Heart right ventricle (tissue), 16 donors: ENCODE measurements around the gene SLC51A. TPM values are rescaled to one million over a fixed set of nuclear protein-coding genes. Genes with fewer than 3 reads are reported as not detected.
"Not testable (repeated sequence)": the region's sequence is repeated elsewhere in the genome, so short reads cannot be mapped to it uniquely, and the experiment has no call there.

ENCODE experiments used
- ATAC-seq, 8 donors: fragments of 200-7000 bp; cut with Tn5 transposase; one replicate each; pipeline ENCODE4 v1.9.1; 2020; ENCODE audit warnings: mild to moderate bottlenecking in 8 of 8, moderate library complexity in 8 of 8, moderate number of reproducible peaks in 1 of 8
- DNase-seq, 2 donors: peaks; one replicate each; pipeline ENCODE4 v3.0.0-alpha.2; 2020
- H3K27ac ChIP-seq, 10 donors: fragments of 200-600 bp; sonication (generic) in 2 of 10; one replicate each; pipeline versions ENCODE4 v1.5.0 to v1.8.0; 2020 to 2022; ENCODE audit warnings: mild to moderate bottlenecking in 3 of 10
- H3K27me3 ChIP-seq, 7 donors: fragments of 200-600 bp; one replicate each; pipeline ENCODE4 v1.8.0; 2021 to 2022; ENCODE audit warnings: mild to moderate bottlenecking in 2 of 7
- H3K36me3 ChIP-seq, 9 donors: fragments of 200-600 bp; sonication (generic) in 1 of 9; one replicate each; pipeline versions ENCODE4 v1.5.0 to v1.8.0; 2020 to 2022; ENCODE audit warnings: mild to moderate bottlenecking in 2 of 9
- H3K4me1 ChIP-seq, 9 donors: fragments of 200-600 bp; sonication (generic) in 1 of 9; one replicate each; pipeline versions ENCODE4 v1.5.0 to v1.8.0; 2020 to 2022; ENCODE audit warnings: mild to moderate bottlenecking in 4 of 9
- H3K4me3 ChIP-seq, 10 donors: fragments of 200-600 bp; sonication (generic) in 2 of 10; one replicate each; pipeline versions ENCODE4 v1.5.0 to v1.8.0; 2020 to 2022; ENCODE audit warnings: mild to moderate bottlenecking in 7 of 10, moderate library complexity in 2 of 10
- H3K9me3 ChIP-seq, 11 donors: fragments of 200-600 bp in 10 of 11; sonication (generic) in 2 of 11; one replicate each; pipeline versions ENCODE4 v1.5.0 to v1.8.0; 2013 to 2022; ENCODE audit warnings: mild to moderate bottlenecking in 2 of 11, control low read depth in 1 of 11, moderate library complexity in 1 of 11
- CTCF ChIP-seq, 9 donors: fragments of 200-600 bp; sonication (generic) in 2 of 9; IDR thresholded peaks; one replicate each; pipeline versions ENCODE4 v1.5.0 to v1.8.0; 2021 to 2022; ENCODE audit warnings: antibody characterized with exemption in 9 of 9, mild to moderate bottlenecking in 5 of 9, moderate library complexity in 1 of 9
- WGBS, 2 donors: extraction: QIAGEN DNeasy Blood & Tissue Kit; methylation state at CpG; one replicate each; pipeline ENCODE4 v1.1.7; 2013; ENCODE audit warnings: inconsistent platforms in 1 of 2; 5-methylcytosine and 5-hydroxymethylcytosine counted together
- intact Hi-C, 10 donors: fragments of 100-400 bp; cut with DNase I; formaldehyde crosslinking; loops; one replicate each; pipeline versions ENCODE4 v1.11.1 to v1.14.2; 2022
- polyA plus RNA-seq, 2 donors: library from polyadenylated mRNA; stranded (reverse); fragments of 200-250 nt; gene quantifications; one replicate each; pipeline ENCODE4 v1.2.3, GENCODE V29; 2013
- total RNA-seq, 10 donors: library from RNA; stranded (reverse); fragmentation: NEBNext Ultra II Directional in 3 of 10; extraction: Animal tissue kit (Norgen Biotek cat#: 25700) in 3 of 10; gene quantifications; one replicate each; pipeline versions ENCODE4 v1.2.1 to v1.2.4, GENCODE V29; 2021 to 2023
- donor health status: Arrhythmogenic right ventricular cardiomyopathy.
- donor health status: ischemic (EF 13 %, LVEDD 7.1; RV severe dilation, severe dysfunction).
- donor health status: healthy with polysubstance abuse.
- donor health status: DM: no; HTN: yes; CAD: no.
- donor health status: DM: no; HTN: no; CAD: no.
- donor health status: ischemic (EF 25% LVEDD 6.9; RV normal size, moderate dysfunction).
- donor health status: ischemic (EF 25% LVEDD 5.7; RV mildly dilated, moderate dysfunction).
- donor health status: healthy.
- donor health status: DM: yes; HTN: yes; CAD: no.
- donor health status: Ischemic cardiomyopathy.
- donor health status: ischemic (EF 35%, LVEDD 5.7; RV mildly dilated, moderate dysfunction).
- donor health status: nonischemic (EF 11% LVEDD 7.7; RV severe dilation, severe dysfunction).
- donor health status: DM: yes; HTN: yes; CAD: no.
- donor health status: PGD.
- donor health status: ischemic (EF 29% LVEDD 5.4; RV normal size, mild dysfunction).
- donor health status: nonischemic (EF 23%, LVEDD 6.1; RV moderate dilation, normal function).

The SLC51A gene
- total and polyA plus RNA-seq, 12 donors, result 0.23 to 1.0 (median 0.52) TPM; not detected in 7

- Histone ChIP-seq H3K9me3 (no peaks in the 10 kb centered on the region), H3K4me1 (peaks cover 0 to 29% (median 0%) of the 10 kb centered on the region in 9 donors), H3K4me3 (no peak overlapping the region), H3K27ac (peak overlapping the region in 1 of 10 donors; percentile 60), H3K36me3 (no peaks in the 10 kb centered on the region), H3K27me3 (no peaks in the 10 kb centered on the region)
- intact Hi-C loops, result no loop called here
- no peak for TF ChIP-seq CTCF (IDR thresholded peaks at IDR 0.05)
- 80 to 85% methylated on average over 10 of the region's 10 CpGs for WGBS, 2 donors
- no peak for DNase-seq
- ATAC-seq, result no peak
Measured at GRCh38 chr3:196181127-196181546, 35.2 kb upstream of the SLC51A start.

GRCh38 chr3:196184169-196184432 is 32.2 kb upstream of the SLC51A start:
- intact Hi-C loops, H3K4me3 ChIP-seq, H3K36me3 ChIP-seq, ATAC-seq, H3K27ac ChIP-seq, H3K27me3 ChIP-seq, H3K9me3 ChIP-seq, DNase-seq: not testable (repeated sequence)
- H3K4me1 ChIP-seq, result peaks cover 0 to 34% (median 7%) of the 10 kb centered on the region in 9 donors
- 86 to 95% methylated on average over 4 of the region's 4 CpGs for WGBS, 2 donors

- no peaks in the 10 kb centered on the region for H3K36me3 ChIP-seq
- intact Hi-C loops, result no loop called here
- H3K4me1 ChIP-seq, result peaks cover 0 to 26% (median 7%) of the 10 kb centered on the region in 9 donors
- no peaks in the 10 kb centered on the region for H3K27me3 ChIP-seq
- no peak for TF ChIP-seq CTCF (IDR thresholded peaks at IDR 0.05)
- no peaks in the 10 kb centered on the region for H3K9me3 ChIP-seq
- H3K4me3 ChIP-seq, result no peak overlapping the region
- H3K27ac ChIP-seq, result no peak overlapping the region
- 93 to 95% methylated on average over 15 of the region's 15 CpGs for WGBS, 2 donors
- DNase-seq (no peak), ATAC-seq (no peak)
Measured at GRCh38 chr3:196184881-196185280, 31.5 kb upstream of the SLC51A start.

- no peak for DNase-seq
- H3K4me3 ChIP-seq, result peak overlapping the region in 3 of 10 donors; percentile 1 to 15 (median 2)
- H3K27me3 ChIP-seq, result no peaks in the 10 kb centered on the region
- H3K4me1 ChIP-seq, result peaks cover 0 to 23% (median 7%) of the 10 kb centered on the region in 9 donors
- WGBS, 2 donors, result 31 to 38% methylated on average over 31 of the region's 31 CpGs
- intact Hi-C loops, result no loop called here
- H3K27ac ChIP-seq, result peak overlapping the region in 3 of 10 donors; percentile 33 to 74 (median 69)
- H3K36me3 ChIP-seq, result no peaks in the 10 kb centered on the region
- TF ChIP-seq CTCF (IDR thresholded peaks at IDR 0.05), result no peak
- no peaks in the 10 kb centered on the region for H3K9me3 ChIP-seq
- ATAC-seq, result peak in 6 of 8 donors; percentile 28 to 72 (median 56)
Measured at GRCh38 chr3:196186651-196187573, 29.4 kb upstream of the SLC51A start.
